ENCODE results near the gene DAO.

The DAO gene

DNA sequence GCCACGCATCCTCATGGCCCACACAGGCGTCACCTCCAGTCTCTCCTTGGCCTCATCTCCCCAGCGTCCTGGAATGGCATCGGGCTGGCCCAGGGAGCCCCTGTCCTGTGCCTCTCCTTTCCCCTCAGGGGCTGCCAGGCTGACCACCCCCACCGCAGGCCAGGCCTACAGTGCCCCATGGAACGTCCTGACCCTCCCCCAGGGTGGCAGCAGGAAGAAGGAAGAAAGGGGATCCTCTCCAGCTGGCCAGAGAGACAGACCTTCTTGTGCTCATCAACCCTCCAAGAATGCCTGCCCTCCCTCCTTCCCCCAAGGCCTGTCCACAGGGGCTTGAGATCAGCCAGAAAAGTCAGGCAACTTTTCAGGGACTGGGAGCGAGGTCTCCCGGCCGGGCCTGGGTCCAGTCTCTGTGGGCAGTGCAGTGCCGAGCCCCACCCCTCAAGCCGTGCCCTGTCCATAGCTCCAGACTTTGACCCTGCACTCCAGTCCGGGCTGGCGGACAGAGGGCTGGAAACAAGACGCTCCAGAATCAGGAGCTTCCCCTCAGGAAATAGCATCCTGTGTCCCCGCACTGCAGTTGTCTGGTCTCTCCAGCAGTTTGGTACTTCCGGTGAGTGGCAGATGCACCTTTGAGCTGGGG lies at the start of gene DAO:
TSS of gene DAO (plus strand) at position 478 of the 640 bp plus-strand sequence. CDS start 4,915 bp downstream, outside the sequence.
- TF ChIP-seq, protein P1, sequence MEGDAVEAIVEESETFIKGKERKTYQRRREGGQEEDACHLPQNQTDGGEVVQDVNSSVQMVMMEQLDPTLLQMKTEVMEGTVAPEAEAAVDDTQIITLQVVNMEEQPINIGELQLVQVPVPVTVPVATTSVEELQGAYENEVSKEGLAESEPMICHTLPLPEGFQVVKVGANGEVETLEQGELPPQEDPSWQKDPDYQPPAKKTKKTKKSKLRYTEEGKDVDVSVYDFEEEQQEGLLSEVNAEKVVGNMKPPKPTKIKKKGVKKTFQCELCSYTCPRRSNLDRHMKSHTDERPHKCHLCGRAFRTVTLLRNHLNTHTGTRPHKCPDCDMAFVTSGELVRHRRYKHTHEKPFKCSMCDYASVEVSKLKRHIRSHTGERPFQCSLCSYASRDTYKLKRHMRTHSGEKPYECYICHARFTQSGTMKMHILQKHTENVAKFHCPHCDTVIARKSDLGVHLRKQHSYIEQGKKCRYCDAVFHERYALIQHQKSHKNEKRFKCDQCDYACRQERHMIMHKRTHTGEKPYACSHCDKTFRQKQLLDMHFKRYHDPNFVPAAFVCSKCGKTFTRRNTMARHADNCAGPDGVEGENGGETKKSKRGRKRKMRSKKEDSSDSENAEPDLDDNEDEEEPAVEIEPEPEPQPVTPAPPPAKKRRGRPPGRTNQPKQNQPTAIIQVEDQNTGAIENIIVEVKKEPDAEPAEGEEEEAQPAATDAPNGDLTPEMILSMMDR (IDR thresholded peaks at IDR 0.05; ENCODE audit: insufficient read depth, low read depth, low read length, missing control alignments) = no peak
- DNase-seq (ENCODE audit: low read depth) = no peak
- H3K4me3 ChIP-seq (ENCODE audit: low read length) = no peak within 1 kb of the TSS

- H3K4me3 ChIP-seq (ENCODE audit: low read length) = no peak overlapping the region
- no peak for DNase-seq (ENCODE audit: low read depth)
- TF ChIP-seq, protein P1 (IDR thresholded peaks at IDR 0.05; ENCODE audit: insufficient read depth, low read depth, low read length, missing control alignments) = no peak
Observed at GRCh38 chr12:108831309-108831991, 48.4 kb upstream of the DAO start.

- TF ChIP-seq, protein P1 (IDR thresholded peaks at IDR 0.05; ENCODE audit: insufficient read depth, low read depth, low read length, missing control alignments) = no peak
- H3K4me3 ChIP-seq (ENCODE audit: low read length) = no peak overlapping the region
- no peak for DNase-seq (ENCODE audit: low read depth)
Observed at GRCh38 chr12:108832208-108832607, 47.7 kb upstream of the DAO start.

GRCh38 chr12:108832730-108833354 lies 47.0 kb upstream of the DAO start:
- TF ChIP-seq, protein P1 (IDR thresholded peaks at IDR 0.05; ENCODE audit: insufficient read depth, low read depth, low read length, missing control alignments) = no peak
- no peak overlapping the region for H3K4me3 ChIP-seq (ENCODE audit: low read length)
- DNase-seq (ENCODE audit: low read depth) = peak; percentile 88

GRCh38 chr12:108833355-108833733 lies 46.5 kb upstream of the DAO start:
- TF ChIP-seq, protein P1 (IDR thresholded peaks at IDR 0.05; ENCODE audit: insufficient read depth, low read depth, low read length, missing control alignments) = no peak
- H3K4me3 ChIP-seq (ENCODE audit: low read length) = no peak overlapping the region
- peak; percentile 84 for DNase-seq (ENCODE audit: low read depth)

DNA sequence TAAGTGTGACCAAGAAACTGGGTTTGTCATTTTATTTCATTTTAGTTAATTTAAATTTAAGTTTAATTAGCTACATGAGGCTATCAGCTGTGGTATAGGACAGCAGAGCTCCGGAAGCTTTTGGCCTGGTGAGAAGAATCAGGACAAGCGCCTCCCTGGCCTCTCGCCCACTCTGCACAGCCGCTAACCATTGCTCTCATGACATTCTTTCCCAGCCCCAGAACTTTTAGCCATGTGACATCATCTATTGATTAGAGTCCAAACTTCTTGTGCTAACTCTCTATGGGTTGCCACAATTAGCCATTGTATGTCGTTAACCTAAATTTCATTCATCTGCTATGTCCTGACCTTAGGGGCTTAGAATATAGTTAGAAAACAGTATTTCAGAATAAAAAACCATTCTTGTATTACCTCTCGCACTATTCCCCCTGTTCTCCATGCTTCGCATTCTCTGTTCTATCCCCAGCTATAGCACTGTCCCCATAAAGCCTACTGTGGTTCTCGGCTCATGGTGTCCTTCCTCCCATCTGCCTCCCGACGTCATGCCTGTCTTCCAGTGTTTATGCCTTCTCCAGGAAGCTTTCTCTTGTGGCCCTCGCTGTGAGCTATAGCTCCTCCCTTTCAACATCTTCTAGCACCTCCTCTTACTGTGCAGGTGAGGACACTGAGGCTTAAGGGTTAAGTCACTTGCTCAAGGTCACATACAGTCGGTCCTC lies 46.0 kb upstream of the DAO start:
- DNase-seq (ENCODE audit: low read depth) = no peak

More for the DNA sequence above, 46.0 kb upstream of the DAO start:
- TF ChIP-seq, protein P1 (IDR thresholded peaks at IDR 0.05; ENCODE audit: insufficient read depth, low read depth, low read length, missing control alignments) = no peak
- H3K4me3 ChIP-seq (ENCODE audit: low read length) = no peak overlapping the region

Measured in epithelial cell of esophagus (primary cell).